Erythroblast (primary cell): Measurements from ENCODE around the gene MGAT5B.

Experiments used
- GATA1 ChIP-seq: IDR thresholded peaks from 2 replicates; pipeline ENCODE4 v1.6.1; 2011; ENCODE audit warnings: low read depth, mild to moderate bottlenecking, control low read depth, low read length, moderate library complexity
- POLR2A ChIP-seq: IDR thresholded peaks from 2 replicates; pipeline ENCODE4 v1.6.1; 2011; ENCODE audit warnings: mild to moderate bottlenecking, low read length

DNA sequence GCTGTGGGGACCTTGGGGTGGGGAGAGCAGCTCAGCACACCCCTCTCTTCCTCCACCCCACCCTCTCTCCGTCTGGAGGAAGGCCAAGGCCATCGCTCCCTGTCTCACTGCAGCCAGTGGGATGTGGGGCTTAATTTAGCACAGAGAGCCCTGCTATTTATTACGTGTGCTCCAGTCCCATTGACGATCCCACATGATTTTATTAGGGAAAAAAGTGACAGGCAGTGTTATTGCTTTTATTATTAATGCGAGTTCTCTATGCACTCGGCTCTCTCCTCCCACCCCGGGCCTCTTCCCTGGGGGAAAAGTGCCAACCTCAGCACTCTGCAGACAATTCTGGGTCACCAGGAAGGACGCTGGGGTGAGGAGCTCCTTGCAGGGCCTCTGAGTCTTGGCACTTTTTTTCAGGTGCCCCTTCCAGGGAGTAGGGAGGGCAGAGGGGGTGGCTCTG lies 57.3 kb downstream of the MGAT5B start:
- TF ChIP-seq POLR2A (no peak), GATA1 (no peak)
